NCI-H2196 (cell line): ENCODE measurements around the gene PXDN.
A peak's percentile ranks its signal among the peaks of the same experiment; 100 is the strongest.

Experiments used
- DNase-seq: peaks from one replicate; lab custom pipeline; 2025; ENCODE audit not compliant: unreplicated experiment; lab: John Stamatoyannopoulos, UW

The PXDN gene

DNA sequence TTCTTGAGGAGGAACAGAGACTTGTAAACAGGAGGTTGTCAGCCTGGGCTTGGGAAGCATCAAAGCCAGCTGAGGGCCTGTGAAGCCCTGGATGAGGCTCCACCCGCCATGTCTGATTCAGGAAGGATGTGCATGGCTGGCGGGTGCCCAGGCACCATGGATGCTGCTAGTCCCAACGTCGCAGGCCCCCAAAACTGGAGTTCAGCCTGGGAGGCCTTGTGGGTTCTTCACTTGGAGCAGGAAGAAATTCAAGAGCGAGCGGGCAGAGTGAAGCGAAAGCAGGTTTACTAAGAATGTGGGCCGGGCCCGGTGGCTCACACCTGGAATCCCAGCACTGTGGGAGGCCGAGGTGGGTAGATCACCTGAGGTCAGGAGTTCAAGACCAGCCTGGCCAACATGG lies 12.1 kb upstream of the PXDN start:
- DNase-seq: no peak

GRCh38 chr2:1755436-1756191 lies 11.3 kb upstream of the PXDN start:
- no peak for DNase-seq

GRCh38 chr2:1754461-1755170 lies 10.3 kb upstream of the PXDN start:
- DNase-seq: no peak

- no peak for DNase-seq
Observed at GRCh38 chr2:1754046-1754445, 9.7 kb upstream of the PXDN start.

GRCh38 chr2:1752751-1753150 lies 8.4 kb upstream of the PXDN start:
- no peak for DNase-seq

DNA sequence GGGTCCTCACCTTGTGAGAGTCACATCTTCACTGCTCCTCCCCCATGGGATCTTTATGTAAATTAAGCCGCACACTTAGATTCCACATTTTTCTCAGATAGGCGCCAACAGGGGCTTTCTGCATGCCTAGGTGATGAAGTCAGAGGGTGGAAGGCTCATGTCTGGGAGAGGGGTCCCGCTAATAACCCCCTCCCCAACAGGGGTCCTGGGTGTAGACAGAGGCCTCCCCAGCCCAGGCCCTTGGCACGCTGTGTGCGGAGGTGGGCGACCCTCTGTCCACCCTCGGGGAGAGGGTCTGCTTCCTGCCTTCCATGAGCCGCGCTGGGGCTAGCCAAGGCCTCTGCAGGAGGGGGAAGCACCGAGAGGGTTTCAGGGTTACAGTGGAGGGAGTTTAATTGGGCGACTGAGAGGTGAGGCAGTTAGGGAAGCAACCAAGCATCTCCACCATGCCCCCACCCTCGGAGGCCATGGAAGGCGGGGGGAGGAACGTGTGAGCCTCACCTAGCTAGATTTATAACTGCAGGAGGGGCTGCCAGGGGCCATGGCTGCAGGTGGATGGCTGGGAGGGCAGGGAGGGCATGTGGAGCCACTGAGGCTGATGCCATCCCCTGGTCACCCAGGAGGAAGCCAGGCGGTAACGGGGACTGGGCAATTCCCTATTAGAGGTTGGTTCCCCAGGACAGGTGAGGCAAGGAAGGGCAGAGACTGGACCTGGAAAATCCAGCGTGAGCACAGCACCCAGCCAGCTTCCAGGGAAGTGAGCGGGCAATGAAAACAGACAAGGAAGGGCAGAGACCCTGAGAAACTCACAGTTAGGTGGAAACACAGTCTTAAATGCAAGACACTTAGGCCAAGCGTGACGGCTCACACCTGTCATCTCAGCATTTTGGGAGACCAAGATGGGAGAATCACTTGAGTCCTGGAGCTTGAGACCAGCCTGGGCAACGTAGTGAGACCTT lies 7.7 kb upstream of the PXDN start:
- DNase-seq: no peak

- DNase-seq: peak; percentile 72
Observed at GRCh38 chr2:1750933-1751766, 6.8 kb upstream of the PXDN start.

DNA sequence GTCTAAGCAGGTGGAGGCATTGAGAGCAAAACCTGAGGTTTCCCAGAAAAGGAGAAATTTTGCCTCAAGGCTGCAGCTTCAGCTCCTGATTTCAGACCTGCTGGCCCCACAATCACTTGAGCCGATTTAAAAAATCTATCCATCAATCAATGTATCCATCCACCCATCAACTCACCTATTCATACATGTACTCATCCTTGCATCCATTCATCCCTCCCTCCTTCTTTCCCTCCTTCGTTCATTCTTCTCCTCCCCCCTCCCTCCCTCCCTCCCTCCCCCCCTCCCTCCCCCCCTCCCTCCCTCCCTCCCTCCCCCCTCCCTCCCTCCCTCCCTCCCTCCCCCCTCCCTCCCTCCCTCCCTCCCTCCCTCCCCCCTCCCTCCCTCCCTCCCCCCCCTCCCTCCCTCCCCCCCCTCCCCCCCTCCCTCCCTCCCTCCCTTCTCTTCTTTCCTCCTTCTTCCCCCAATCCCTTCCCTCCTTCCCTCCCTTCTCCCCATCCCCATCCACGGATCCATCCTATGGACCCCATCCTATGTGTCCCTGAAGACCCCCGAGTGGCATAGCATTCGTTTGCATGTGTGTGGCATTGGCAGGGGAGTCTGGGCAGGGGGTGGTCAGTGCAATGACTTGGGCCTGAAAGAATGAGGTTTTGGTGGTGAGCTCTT lies 6.1 kb upstream of the PXDN start:
- no peak for DNase-seq

GRCh38 chr2:1749489-1750119 lies 5.3 kb upstream of the PXDN start:
- no peak for DNase-seq

- DNase-seq: no peak
Observed at GRCh38 chr2:1748741-1749488, 4.6 kb upstream of the PXDN start.

- DNase-seq: no peak
Observed at GRCh38 chr2:1748176-1748740, 3.9 kb upstream of the PXDN start.

DNA sequence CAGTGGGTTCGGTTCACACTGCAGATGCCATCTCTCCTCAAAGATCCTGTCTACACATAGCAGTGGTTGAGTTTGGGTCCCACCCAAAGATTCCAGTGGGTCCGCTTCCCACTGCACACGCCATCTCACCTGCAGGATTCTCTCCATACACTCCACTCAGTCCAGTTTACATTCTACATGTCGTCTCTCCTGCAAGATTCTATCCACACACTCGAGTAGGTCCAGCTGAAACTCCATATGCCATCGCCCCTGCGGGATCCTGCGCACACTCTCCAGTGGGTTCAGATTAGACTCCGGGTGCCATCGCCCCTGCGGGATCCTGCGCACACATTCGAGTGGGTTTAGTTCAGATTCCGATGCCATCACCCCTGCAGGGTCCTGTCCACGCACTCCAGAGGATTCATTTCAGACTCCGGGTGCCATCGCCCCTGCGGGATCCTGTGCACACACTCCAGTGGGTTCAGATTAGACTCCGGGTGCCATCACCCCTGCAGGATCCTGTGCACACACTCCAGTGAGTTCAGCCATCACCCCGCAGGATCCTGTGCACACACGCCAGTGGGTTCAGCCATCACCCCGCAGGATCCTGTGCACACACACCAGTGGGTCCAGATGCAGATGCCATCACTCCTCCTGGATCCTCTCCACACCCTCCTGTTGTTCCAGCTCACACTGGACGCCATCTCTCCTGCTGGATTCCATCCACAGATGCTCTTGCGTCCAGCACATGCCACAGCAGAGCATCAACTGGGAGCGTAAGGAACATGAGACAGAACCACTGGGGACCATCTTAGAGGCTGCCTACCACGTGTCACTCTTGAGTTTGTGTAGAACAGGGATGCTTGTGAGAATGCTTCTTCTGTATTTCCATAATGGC lies 3.0 kb upstream of the PXDN start:
- no peak for DNase-seq

DNA sequence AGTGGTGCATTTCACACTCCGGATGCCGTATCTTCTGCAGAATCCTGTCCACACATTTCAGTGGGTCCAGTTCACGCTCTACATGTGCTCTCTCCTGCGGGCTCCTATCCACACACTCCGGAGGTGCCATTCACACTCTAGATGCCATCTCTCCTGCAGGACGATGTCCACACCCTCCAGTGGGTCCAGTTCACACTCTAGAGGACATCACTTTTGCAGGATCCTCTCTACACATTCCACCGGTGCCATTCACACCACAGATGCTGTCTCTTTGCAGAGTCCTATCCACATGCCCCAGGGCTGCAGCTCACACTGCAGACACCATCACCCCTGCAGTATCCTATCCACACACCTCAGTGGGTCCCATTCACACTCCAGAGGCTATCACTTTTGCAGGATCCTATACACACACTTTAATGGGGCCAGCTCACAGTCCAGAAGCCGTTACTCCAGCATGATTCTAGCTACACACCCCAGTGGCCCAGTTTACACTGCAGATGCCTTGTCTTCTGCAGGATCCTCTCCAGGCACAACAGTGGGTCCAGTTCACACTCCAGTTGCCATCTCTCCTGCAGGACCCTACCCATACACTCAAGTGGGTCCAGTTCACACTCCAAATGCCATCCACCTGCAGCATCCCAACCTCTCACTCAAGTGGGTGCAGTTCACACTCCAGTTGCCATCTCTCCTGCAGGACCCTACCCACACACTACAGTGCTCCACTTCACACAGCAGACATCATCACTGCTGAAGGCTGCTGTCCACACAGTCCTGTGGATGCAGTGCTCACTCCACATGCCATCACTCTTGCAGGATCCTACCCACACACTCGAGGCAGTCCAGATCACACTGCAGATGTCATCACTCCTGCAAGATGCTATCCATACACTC lies 2.1 kb upstream of the PXDN start:
- no peak for DNase-seq

DNA sequence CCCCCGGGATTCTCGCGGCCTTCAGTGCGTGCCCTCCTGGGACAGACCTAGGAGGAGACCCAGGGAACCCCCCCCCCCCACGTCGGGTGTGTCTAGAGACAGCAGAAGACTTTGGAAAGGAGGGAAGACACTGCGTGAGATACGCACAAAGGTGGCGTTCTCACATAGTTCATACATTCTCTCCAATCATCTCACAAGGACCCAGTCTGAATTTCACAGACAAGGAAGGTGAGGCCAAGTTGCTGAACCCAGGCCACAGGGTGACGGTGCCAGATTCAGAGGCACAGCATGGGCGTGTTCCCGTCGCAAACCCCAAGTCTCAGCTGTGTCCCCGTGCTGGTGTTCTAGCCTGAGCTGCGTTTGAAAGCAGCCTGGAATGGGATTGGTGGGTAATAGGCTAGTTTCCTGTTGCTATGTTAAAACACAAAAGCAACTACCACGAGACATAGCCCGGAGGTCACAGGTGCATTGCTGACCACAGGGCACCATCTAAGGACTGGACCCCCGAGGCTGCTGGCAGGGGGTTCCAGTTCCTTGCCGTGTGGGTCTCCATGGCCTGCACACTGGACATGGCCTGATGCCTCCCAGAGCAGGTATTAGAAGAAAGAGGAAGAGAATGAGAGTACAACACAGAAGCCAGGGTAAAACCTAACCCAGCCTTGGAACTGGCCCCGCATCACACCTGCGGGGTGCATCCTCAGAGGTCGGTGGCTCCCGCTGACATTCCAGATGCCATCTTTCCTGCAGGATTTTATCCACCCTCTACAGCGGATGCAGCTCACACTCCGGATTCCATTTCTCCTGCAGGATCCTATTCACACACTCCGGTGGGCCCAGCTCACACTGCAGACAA lies 1.1 kb upstream of the PXDN start:
- DNase-seq: no peak

GRCh38 chr2:1744151-1744445 lies 217 bp downstream of the PXDN start:
- no peak for DNase-seq
